Activated naive CD8-positive, alpha-beta T cell treated with anti-CD3 and anti-CD28 coated beads, Interleukin-2, amount 50 U/mL, for 24 hours (primary cell): ENCODE results near the gene CCDC34.
A peak's percentile ranks its signal among the peaks of the same experiment; 100 is the strongest.

Experiments
- ATAC-seq: fragments of 150-1000 bp; cut with Tn5 transposase; one replicate; pipeline ENCODE4 v1.10.0; 2021
- DNase-seq: peaks from one replicate; pipeline ENCODE4 v3.0.0; 2021
- H3K27ac Mint-ChIP-seq: one replicate; pipeline ENCODE4 v1.8.0; 2021; ENCODE audit warnings: mild to moderate bottlenecking, mixed read lengths
- H3K27me3 Mint-ChIP-seq: one replicate; pipeline ENCODE4 v1.8.0; 2021; ENCODE audit warnings: mixed read lengths
- H3K36me3 Mint-ChIP-seq: one replicate; pipeline ENCODE4 v1.8.0; 2021; ENCODE audit warnings: low read depth, mixed read lengths
- H3K4me1 Mint-ChIP-seq: one replicate; pipeline ENCODE4 v1.8.0; 2021; ENCODE audit warnings: mixed read lengths
- H3K4me3 Mint-ChIP-seq: one replicate; pipeline ENCODE4 v1.8.0; 2021; ENCODE audit warnings: mild to moderate bottlenecking, moderate library complexity, mixed read lengths
- H3K9me3 Mint-ChIP-seq: one replicate; pipeline ENCODE4 v1.8.0; 2021; ENCODE audit warnings: mixed read lengths

The CCDC34 gene

DNA sequence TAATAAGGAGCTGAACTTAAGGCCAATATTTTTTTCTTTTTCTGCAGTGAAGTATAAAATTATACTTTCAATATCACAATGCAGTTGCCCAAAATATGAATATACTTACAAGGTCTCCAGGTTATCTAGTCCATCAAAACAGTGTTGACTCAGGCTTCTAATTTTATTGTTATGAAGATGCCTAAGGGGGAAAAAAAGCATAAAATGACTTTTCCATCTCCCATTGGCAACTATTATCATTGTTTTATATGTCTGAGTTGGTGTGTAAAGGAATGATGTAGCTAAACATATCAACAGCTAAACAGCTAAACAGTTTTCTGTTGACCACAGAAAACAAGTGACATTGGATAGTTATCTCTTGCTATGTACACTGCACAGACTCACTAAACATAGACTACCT is 21.2 kb upstream of the CCDC34 start:
- DNase-seq (no peak), ATAC-seq (no peak)
- Mint-ChIP-seq H3K27me3 (no peaks in the 10 kb centered on the region), H3K27ac (no peak overlapping the region), H3K9me3 (no peaks in the 10 kb centered on the region), H3K4me1 (peaks cover 4% of the 10 kb centered on the region), H3K36me3 (no peaks in the 10 kb centered on the region), H3K4me3 (no peak overlapping the region)

DNA sequence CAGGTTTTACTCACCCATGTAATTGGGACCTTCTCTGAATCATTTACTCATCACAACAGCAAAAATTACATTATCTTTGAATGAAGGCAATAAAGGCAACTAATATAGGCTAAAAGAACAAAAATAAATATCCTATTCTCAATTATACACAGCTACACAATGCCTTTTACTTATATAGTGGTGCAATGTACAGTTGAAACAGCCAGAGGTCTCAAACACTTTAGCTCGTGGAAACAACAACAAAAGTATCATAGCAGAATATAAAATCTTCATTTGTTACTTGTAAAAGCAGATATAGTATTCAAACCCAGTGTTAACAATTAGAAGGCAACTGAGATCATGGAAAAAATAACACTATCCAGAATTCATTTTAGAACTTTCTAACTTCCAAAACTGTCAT is 20.6 kb upstream of the CCDC34 start:
- ATAC-seq: no peak
- no peaks in the 10 kb centered on the region for H3K36me3 Mint-ChIP-seq
- H3K27ac Mint-ChIP-seq: no peak overlapping the region
- peaks cover 2% of the 10 kb centered on the region for H3K4me1 Mint-ChIP-seq
- H3K27me3 Mint-ChIP-seq: no peaks in the 10 kb centered on the region
- no peak overlapping the region for H3K4me3 Mint-ChIP-seq
- H3K9me3 Mint-ChIP-seq: no peaks in the 10 kb centered on the region
- no peak for DNase-seq

DNA sequence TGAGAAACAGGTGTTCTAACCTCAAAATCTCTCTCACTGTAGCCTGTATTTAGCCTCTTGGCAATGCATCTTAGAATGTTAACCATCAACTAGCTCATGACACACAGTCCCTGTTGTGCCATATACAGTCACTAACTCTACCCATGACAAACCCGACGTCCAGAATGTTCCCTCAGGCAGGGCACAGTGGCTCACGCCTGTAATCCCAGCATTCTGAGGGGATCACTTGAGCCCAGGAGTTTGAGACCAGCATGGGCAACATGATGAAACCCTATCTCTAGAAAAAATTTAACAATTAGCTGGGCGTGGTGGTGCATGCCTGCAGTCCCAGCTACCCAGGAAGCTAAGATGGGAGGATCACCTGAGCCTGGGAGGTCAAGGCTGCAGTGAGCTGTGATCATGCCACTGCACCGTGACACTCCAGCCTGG is 18.2 kb upstream of the CCDC34 start:
- no peak overlapping the region for H3K27ac Mint-ChIP-seq
- H3K27me3 Mint-ChIP-seq: no peaks in the 10 kb centered on the region
- no peak for ATAC-seq
- H3K36me3 Mint-ChIP-seq: no peaks in the 10 kb centered on the region
- H3K9me3 Mint-ChIP-seq: no peaks in the 10 kb centered on the region
- DNase-seq: no peak
- no peak overlapping the region for H3K4me3 Mint-ChIP-seq
- H3K4me1 Mint-ChIP-seq: no peaks in the 10 kb centered on the region

DNA sequence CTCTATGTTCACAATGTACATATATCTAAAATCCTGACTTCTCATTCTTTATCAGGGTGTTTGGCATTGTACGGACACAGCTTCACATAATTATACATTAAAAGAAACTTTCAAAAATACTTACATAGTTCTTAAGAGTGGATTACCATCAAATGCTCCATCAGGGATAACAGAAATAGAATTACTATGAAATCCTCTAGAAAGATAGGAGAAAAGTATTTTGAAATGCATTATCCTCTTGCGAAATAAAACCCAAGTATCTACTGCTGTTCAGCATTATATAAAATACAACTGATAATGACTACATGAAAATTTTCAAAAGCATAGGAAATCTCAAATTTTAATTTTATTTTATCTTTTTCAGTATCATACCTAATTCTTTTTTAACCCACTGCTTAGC is 17.8 kb upstream of the CCDC34 start:
- H3K27ac Mint-ChIP-seq: no peak overlapping the region
- ATAC-seq (no peak), DNase-seq (no peak)
- H3K36me3 Mint-ChIP-seq: no peaks in the 10 kb centered on the region
- H3K9me3 Mint-ChIP-seq: no peaks in the 10 kb centered on the region
- no peaks in the 10 kb centered on the region for H3K27me3 Mint-ChIP-seq
- H3K4me1 Mint-ChIP-seq: no peaks in the 10 kb centered on the region
- H3K4me3 Mint-ChIP-seq: no peak overlapping the region

DNA sequence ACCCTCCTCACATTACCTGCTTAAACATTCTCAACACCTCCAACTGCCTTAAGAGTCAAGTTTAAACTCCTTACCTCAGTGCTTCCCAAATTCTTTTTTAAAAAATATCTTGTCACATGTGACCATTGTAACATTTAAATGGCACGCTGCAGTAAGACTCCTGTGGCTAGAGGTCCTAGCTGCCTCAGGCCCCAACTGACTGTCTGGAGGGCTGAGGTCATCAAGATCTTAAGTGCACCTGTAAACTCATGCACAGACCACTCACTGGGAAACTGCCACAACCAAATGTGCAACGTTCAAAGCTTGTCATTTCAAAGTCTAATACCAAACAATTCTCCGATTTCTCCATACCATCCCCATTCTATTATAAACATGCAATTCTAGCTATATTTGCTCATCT is 16.4 kb upstream of the CCDC34 start:
- no peak overlapping the region for H3K4me3 Mint-ChIP-seq
- no peak overlapping the region for H3K27ac Mint-ChIP-seq
- no peaks in the 10 kb centered on the region for H3K9me3 Mint-ChIP-seq
- no peak for DNase-seq
- ATAC-seq: no peak
- H3K27me3 Mint-ChIP-seq: no peaks in the 10 kb centered on the region
- H3K36me3 Mint-ChIP-seq: no peaks in the 10 kb centered on the region
- H3K4me1 Mint-ChIP-seq: no peaks in the 10 kb centered on the region

DNA sequence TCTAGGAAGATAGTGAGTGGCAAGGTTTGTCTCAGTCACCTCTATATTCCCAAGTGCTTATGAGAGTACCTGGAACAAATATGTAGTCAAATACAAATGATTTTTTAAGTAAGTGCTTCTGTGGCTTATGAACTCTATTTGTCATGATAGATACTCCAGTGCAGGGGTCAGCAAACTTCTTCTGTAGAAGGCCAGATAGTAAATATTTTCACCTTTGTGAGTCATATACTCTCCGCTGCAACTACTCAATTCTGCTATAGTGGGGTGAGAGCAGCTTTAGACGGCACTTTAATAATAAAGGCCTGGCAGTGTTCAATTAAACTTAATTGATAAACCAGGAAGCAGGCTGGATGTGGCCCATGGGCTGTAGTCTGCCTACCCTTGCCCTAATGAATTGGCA is 12.4 kb upstream of the CCDC34 start:
- Mint-ChIP-seq H3K4me3 (no peak overlapping the region), H3K9me3 (no peaks in the 10 kb centered on the region), H3K36me3 (no peaks in the 10 kb centered on the region), H3K27me3 (no peaks in the 10 kb centered on the region), H3K27ac (no peak overlapping the region), H3K4me1 (no peaks in the 10 kb centered on the region)
- ATAC-seq (no peak), DNase-seq (no peak)

DNA sequence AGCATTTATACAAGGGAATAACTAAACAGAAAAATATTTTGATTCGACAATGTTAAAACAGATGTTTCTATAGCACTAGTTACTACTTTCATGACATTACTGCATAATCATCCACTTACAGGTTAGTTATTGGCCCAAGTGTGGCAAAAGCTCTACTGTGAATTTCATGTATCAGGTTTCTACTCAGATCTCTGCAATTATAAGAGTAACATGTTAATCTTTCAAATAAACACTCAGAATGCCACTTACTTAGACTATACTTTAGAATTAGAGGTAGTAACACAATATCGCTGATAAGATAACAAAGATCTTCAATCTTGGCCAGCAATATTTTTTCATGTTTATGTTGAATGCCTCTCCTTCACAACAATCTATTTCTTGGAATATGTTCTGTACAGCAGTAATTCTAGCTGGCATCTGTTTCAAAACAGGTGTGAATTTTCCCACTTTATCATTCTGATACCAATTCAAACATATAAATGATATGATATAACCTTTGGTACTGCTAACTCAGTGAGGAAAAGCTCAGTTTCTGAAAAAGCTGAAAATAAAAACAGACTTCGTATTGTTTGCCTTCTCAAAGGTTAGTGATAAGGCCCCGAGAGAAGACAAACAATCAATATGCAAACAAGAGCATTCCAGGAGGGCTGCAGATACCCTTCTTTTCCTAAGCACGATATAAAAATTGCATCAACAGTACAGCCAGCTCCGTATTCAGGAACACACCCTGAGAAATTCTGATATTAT is 11.0 kb upstream of the CCDC34 start:
- no peak overlapping the region for H3K4me3 Mint-ChIP-seq
- H3K4me1 Mint-ChIP-seq: no peaks in the 10 kb centered on the region
- H3K27ac Mint-ChIP-seq: no peak overlapping the region
- ATAC-seq (no peak), DNase-seq (no peak)
- no peaks in the 10 kb centered on the region for H3K9me3 Mint-ChIP-seq
- H3K27me3 Mint-ChIP-seq: no peaks in the 10 kb centered on the region
- H3K36me3 Mint-ChIP-seq: no peaks in the 10 kb centered on the region

DNA sequence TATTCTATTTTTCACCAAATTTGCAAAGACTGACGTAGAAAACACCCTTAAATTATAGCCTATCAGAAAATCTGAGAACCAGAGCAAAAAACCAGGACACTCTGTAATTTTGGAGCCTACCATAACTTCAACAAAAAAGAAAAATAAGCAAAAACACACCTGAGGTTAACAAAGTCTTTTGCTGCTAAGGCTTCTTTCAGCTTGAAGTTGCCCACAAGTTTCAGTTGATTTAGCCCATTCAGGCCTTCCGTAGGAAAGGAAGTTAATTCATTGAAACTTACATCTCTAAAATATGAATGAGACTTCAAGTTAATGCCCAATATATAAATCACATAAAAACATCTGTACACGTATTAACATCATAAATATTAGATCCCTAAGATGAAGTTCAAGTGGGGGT is 10.4 kb upstream of the CCDC34 start:
- H3K9me3 Mint-ChIP-seq: no peaks in the 10 kb centered on the region
- no peaks in the 10 kb centered on the region for H3K36me3 Mint-ChIP-seq

DNA sequence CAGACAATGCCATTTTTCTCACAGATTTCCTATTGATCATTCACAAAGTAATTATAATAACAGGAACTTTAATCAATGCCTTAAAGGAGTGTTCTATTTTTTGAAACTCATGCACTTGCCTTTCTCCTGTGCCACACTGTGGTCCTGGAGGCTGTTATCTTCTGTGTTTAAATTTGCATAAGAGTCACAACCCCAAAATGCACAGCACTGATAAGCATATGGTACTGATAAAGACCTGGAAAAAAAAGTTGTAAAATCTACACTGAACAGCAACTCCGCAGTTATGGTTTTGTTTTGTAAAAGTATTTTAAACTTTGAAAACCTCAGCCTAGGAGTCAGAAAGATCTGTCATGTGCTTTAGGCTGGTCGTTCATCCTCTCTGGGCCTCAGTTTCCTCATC is 9.1 kb upstream of the CCDC34 start:
- Mint-ChIP-seq H3K4me3 (no peak overlapping the region), H3K27me3 (no peaks in the 10 kb centered on the region), H3K9me3 (no peaks in the 10 kb centered on the region)

More for the DNA sequence above, 10.4 kb upstream of the CCDC34 start:
- DNase-seq (no peak), ATAC-seq (no peak)
- Mint-ChIP-seq H3K27ac (no peak overlapping the region), H3K4me1 (no peaks in the 10 kb centered on the region), H3K27me3 (no peaks in the 10 kb centered on the region), H3K4me3 (no peak overlapping the region)

DNA sequence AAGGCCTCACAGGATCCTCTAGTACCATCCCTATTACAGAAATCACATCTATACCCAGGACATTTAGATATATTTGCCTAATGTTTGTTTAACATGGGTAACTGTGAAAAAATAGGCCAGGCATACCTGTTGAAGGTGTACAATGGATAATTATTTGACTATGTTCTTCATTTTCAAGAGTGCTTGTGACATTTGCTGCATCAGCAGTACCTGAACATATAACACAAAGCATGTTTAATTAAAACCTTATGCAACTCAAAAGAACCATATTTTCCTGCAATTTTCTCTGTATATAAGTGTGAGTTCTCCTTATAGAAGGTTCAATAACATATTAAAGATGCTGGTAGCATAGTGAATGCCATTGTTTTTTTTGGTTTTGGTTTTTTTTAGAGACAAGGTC is 8.5 kb upstream of the CCDC34 start:
- Mint-ChIP-seq H3K4me1 (no peaks in the 10 kb centered on the region), H3K27ac (no peak overlapping the region), H3K9me3 (no peaks in the 10 kb centered on the region), H3K36me3 (no peaks in the 10 kb centered on the region), H3K4me3 (no peak overlapping the region), H3K27me3 (no peaks in the 10 kb centered on the region)
- ATAC-seq (no peak), DNase-seq (no peak)

More for the DNA sequence above, 9.1 kb upstream of the CCDC34 start:
- ATAC-seq (no peak), DNase-seq (no peak)
- no peaks in the 10 kb centered on the region for H3K36me3 Mint-ChIP-seq
- no peak overlapping the region for H3K27ac Mint-ChIP-seq
- no peaks in the 10 kb centered on the region for H3K4me1 Mint-ChIP-seq

DNA sequence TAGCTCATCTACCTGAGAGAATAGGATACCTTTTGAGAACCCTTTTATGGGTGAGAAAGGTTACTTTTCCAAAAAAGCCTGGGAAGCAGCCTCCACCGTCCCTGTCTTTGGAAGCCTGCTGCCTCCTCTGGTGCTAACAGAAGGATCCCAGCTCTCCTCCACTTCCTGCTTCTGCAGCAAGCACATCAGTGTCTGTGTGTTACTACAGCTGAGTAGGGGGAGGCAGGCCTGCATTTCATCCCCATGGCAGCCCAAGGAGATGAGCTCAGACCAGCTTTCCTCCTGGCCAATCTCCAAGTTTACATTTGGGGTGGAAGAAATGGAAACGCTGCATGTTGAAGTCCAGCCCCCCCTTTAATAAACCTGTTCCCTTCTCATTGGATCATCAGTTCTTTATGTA is 7.4 kb upstream of the CCDC34 start:
- no peaks in the 10 kb centered on the region for H3K9me3 Mint-ChIP-seq
- H3K27ac Mint-ChIP-seq: no peak overlapping the region
- DNase-seq (no peak), ATAC-seq (no peak)
- no peak overlapping the region for H3K4me3 Mint-ChIP-seq
- no peaks in the 10 kb centered on the region for H3K27me3 Mint-ChIP-seq
- no peaks in the 10 kb centered on the region for H3K36me3 Mint-ChIP-seq
- no peaks in the 10 kb centered on the region for H3K4me1 Mint-ChIP-seq

DNA sequence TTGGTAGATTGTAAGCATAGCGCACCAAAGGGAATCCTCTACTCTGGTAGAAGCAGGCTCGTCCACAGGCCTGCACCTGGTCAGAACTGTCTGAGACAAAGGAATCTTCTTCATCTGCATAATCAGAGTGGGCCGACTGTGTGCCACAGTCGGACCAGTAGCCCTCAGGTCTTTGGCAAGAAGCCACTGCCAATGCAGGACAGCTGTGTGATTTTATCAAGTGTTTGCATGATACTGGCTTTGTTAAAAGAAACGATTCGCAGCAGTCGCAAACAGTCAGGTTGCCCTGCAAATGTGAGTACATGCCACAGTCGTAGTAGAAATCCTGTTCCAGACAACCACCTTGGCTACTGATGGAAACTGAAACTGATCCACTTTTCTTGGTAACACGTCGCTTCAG is 4.9 kb upstream of the CCDC34 start:
- no peak overlapping the region for H3K27ac Mint-ChIP-seq
- ATAC-seq: no peak
- H3K9me3 Mint-ChIP-seq: no peaks in the 10 kb centered on the region
- H3K4me1 Mint-ChIP-seq: peaks cover 9% of the 10 kb centered on the region
- DNase-seq: no peak
- no peak overlapping the region for H3K4me3 Mint-ChIP-seq
- no peaks in the 10 kb centered on the region for H3K27me3 Mint-ChIP-seq
- H3K36me3 Mint-ChIP-seq: no peaks in the 10 kb centered on the region

DNA sequence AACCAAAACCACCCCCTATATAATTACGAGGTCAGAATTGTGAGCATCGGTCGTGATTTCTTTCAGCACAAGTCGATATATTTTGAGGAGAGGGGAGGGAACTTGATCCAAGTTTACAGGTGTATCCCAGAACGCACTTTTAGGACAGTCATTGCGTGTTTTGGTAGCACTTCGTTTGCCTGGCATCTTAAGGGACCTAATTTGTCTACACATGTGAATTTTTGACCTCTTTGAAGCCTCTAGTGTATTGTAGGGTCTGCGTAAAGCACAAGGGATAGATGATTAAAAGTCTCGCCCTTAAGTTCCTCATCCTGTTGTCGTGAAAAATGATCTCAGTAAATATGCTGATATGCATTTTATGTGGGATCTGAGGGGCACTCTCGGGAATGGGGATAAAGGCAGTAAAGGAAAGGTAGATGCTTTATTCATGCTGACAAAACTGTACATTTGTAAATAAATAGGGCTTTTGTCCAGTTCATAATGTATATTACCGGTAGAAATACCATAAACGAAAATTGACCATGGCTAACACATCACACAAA is 632 bp upstream of the CCDC34 start:
- Mint-ChIP-seq H3K9me3 (no peaks in the 10 kb centered on the region), H3K4me1 (peaks cover 23% of the 10 kb centered on the region), H3K27me3 (no peaks in the 10 kb centered on the region), H3K27ac (peak overlapping the region; percentile 85), H3K36me3 (no peaks in the 10 kb centered on the region), H3K4me3 (peak overlapping the region; percentile 90)
- DNase-seq (no peak), ATAC-seq (no peak)

DNA sequence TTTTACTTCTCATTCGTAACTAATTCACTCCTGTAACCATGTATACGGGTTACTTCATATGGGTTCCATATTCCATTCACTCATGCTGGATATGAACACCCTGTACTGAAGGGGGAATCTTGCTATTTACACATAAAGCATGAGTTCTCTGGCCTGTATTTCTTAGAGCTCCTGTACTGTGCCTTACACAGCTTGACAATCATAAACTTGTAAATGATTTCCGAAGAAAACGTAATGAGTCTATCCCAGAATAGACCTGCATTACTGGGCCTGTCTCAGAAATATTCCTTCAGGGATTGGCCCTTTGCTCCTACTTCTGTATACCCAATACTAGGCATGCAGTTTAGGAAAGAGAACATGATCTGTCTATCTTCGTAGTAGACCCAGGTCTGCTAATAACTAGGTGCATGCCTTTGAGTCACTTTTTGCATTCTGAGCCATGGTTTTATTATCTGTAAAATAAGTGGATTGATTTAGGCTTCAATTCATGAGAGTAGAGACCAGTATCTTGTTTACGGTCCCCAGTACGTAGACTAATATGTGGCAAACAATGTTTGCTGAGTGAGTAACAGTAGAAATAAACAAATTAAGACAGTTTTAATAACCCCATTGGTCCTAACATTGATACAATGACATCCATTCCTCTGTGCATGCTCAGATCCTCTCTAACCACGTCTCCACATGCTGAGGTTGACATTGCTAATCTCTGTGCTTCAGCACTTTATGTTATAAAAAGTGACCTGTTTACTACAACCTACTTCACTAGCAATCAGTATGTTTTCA is 1.2 kb downstream of the CCDC34 start:
- H3K4me1 Mint-ChIP-seq: peaks cover 23% of the 10 kb centered on the region
- no peak for DNase-seq
- H3K27me3 Mint-ChIP-seq: no peaks in the 10 kb centered on the region
- no peak for ATAC-seq
- peak overlapping the region; percentile 90 for H3K4me3 Mint-ChIP-seq
- no peaks in the 10 kb centered on the region for H3K9me3 Mint-ChIP-seq
- H3K36me3 Mint-ChIP-seq: no peaks in the 10 kb centered on the region
- peak overlapping the region; percentile 85 for H3K27ac Mint-ChIP-seq

DNA sequence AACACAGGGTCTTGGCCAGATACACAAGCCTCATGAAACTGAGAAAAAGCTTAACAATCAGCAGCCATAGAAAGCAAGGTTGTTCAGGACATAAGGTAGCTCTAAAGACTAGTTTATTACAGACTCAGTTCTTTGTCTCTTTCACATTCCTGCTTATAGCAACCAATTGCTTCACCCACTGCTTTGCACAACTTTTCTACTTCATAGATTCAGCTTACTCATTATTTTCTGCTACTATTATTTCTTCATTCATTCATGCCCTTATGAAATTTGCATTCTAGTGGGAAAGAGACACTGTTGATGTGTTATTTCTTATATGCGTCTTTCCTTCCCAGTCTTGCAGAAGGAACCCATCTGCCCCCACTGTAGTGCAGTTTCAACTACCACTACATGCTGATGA is 4.7 kb downstream of the CCDC34 start:
- H3K27me3 Mint-ChIP-seq: no peaks in the 10 kb centered on the region
- ATAC-seq: no peak
- DNase-seq: no peak
- H3K4me3 Mint-ChIP-seq: no peak overlapping the region
- H3K9me3 Mint-ChIP-seq: no peaks in the 10 kb centered on the region
- no peaks in the 10 kb centered on the region for H3K36me3 Mint-ChIP-seq
- H3K27ac Mint-ChIP-seq: no peak overlapping the region
- peaks cover 16% of the 10 kb centered on the region for H3K4me1 Mint-ChIP-seq
